ENCODE data around the gene P3H3.

Gene P3H3, protein sequence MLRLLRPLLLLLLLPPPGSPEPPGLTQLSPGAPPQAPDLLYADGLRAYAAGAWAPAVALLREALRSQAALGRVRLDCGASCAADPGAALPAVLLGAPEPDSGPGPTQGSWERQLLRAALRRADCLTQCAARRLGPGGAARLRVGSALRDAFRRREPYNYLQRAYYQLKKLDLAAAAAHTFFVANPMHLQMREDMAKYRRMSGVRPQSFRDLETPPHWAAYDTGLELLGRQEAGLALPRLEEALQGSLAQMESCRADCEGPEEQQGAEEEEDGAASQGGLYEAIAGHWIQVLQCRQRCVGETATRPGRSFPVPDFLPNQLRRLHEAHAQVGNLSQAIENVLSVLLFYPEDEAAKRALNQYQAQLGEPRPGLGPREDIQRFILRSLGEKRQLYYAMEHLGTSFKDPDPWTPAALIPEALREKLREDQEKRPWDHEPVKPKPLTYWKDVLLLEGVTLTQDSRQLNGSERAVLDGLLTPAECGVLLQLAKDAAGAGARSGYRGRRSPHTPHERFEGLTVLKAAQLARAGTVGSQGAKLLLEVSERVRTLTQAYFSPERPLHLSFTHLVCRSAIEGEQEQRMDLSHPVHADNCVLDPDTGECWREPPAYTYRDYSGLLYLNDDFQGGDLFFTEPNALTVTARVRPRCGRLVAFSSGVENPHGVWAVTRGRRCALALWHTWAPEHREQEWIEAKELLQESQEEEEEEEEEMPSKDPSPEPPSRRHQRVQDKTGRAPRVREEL

DNA sequence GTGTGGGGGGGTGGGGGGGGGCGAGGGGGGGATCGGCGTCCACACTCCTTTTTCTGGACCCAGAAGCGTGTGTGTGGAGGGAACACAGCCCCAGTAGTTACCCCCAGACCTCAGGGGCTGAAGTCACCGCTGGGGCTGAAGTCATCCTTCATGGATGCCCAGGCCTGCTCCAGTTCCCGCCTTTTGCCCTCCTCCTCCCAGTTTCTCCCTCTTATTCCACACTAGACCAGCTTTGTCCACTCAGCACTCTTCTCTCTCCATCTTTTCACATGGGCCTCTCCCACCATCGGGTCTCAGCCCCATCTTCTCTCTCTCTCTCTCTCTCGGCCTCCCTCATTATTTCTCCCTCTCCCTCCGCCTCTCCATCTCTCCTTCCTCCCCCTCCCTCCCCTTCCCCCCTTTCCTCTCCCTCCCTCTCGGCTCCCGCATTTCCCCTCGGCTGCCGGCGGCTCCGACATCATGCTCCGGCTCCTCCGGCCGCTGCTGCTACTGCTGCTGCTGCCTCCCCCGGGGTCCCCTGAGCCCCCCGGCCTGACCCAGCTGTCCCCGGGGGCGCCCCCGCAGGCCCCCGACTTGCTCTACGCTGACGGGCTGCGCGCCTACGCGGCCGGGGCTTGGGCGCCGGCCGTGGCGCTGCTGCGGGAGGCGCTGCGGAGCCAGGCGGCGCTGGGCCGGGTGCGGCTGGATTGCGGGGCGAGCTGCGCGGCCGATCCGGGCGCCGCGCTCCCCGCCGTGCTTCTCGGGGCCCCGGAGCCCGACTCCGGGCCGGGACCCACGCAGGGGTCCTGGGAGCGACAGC lies at the start of gene P3H3:
TSS of gene P3H3 (plus strand) at position 426 of the 799 bp plus-strand sequence. CDS start at position 460, 34 bp downstream.
- TF ChIP-seq CREB1 (IDR thresholded peaks at IDR 0.05; ENCODE audit: low read depth) (no peak), NFIC (IDR thresholded peaks at IDR 0.05) (no peak), REST (IDR thresholded peaks at IDR 0.05; ENCODE audit: low read depth) (no peak), USF1 (IDR thresholded peaks at IDR 0.05) (no peak), EP300 (IDR thresholded peaks at IDR 0.05; ENCODE audit: borderline replicate concordance) (no peak), TCF12 (IDR thresholded peaks at IDR 0.05; ENCODE audit: low read depth) (no peak), EGR1 (IDR thresholded peaks at IDR 0.05) (no peak; the same call in 1 of the 2 replicates), CEBPB (IDR thresholded peaks at IDR 0.05) (no peak), FOXM1 (IDR thresholded peaks at IDR 0.05; ENCODE audit: borderline replicate concordance, low read depth) (no peak), RAD21 (IDR thresholded peaks at IDR 0.05; ENCODE audit: low read depth) (no peak), YY1 (IDR thresholded peaks at IDR 0.05; ENCODE audit: low read depth) (no peak), TAF1 (IDR thresholded peaks at IDR 0.05; ENCODE audit: low read depth) (no peak; the same call in 1 of the 2 replicates), ZBTB7A (IDR thresholded peaks at IDR 0.05; ENCODE audit: low read depth) (peak; percentile 11; the same call in 1 of the 2 replicates), TEAD4 (IDR thresholded peaks at IDR 0.05) (no peak)
- TF ChIP-seq, protein P1, sequence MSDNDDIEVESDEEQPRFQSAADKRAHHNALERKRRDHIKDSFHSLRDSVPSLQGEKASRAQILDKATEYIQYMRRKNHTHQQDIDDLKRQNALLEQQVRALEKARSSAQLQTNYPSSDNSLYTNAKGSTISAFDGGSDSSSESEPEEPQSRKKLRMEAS (IDR thresholded peaks at IDR 0.05): 0 out of 2 replicates have a peak, but pooled peaks have one; percentile 20

- TF ChIP-seq CREB1 (IDR thresholded peaks at IDR 0.05; ENCODE audit: low read depth): no peak
- 0 out of 2 replicates have a peak, but pooled peaks have one; percentile 16 for TF ChIP-seq EP300 (IDR thresholded peaks at IDR 0.05; ENCODE audit: borderline replicate concordance)
- TF ChIP-seq REST (IDR thresholded peaks at IDR 0.05; ENCODE audit: low read depth): no peak
- TF ChIP-seq, protein P1 (IDR thresholded peaks at IDR 0.05): no peak; the same call in none of the 2 replicates
- TF ChIP-seq TCF12 (IDR thresholded peaks at IDR 0.05; ENCODE audit: low read depth): peak; percentile 69
- peak; percentile 100 for TF ChIP-seq RAD21 (IDR thresholded peaks at IDR 0.05; ENCODE audit: low read depth)
- peak; percentile 35; the same call in 1 of the 2 replicates for TF ChIP-seq YY1 (IDR thresholded peaks at IDR 0.05; ENCODE audit: low read depth)
- TF ChIP-seq TEAD4 (IDR thresholded peaks at IDR 0.05): no peak; the same call in 1 of the 2 replicates
Observed at GRCh38 chr12:6778574-6779550, 49.3 kb upstream of the P3H3 start.

GRCh38 chr12:6779708-6780432 lies 48.3 kb upstream of the P3H3 start:
- no peak for TF ChIP-seq USF1 (IDR thresholded peaks at IDR 0.05)
- TF ChIP-seq REST (IDR thresholded peaks at IDR 0.05; ENCODE audit: low read depth): no peak
- TF ChIP-seq YY1 (IDR thresholded peaks at IDR 0.05; ENCODE audit: low read depth): no peak
- TF ChIP-seq ZBTB7A (IDR thresholded peaks at IDR 0.05; ENCODE audit: low read depth): no peak
- TF ChIP-seq NFIC (IDR thresholded peaks at IDR 0.05): no peak
- TF ChIP-seq, protein P1 (IDR thresholded peaks at IDR 0.05): no peak
- TF ChIP-seq EGR1 (IDR thresholded peaks at IDR 0.05): no peak
- no peak for TF ChIP-seq TAF1 (IDR thresholded peaks at IDR 0.05; ENCODE audit: low read depth)
- TF ChIP-seq TEAD4 (IDR thresholded peaks at IDR 0.05): no peak
- no peak for TF ChIP-seq EP300 (IDR thresholded peaks at IDR 0.05; ENCODE audit: borderline replicate concordance)
- TF ChIP-seq RAD21 (IDR thresholded peaks at IDR 0.05; ENCODE audit: low read depth): no peak
- no peak for TF ChIP-seq TCF12 (IDR thresholded peaks at IDR 0.05; ENCODE audit: low read depth)
- no peak for TF ChIP-seq CREB1 (IDR thresholded peaks at IDR 0.05; ENCODE audit: low read depth)
- no peak for TF ChIP-seq FOXM1 (IDR thresholded peaks at IDR 0.05; ENCODE audit: borderline replicate concordance, low read depth)
- TF ChIP-seq CEBPB (IDR thresholded peaks at IDR 0.05): no peak
